Neural progenitor cell (in vitro differentiated cells): ENCODE measurements around the gene PBX2.

ENCODE experiments used
- CTCF ChIP-seq: fragments of 200-600 bp; sonication (generic); IDR thresholded peaks from 2 replicates; pipeline ENCODE4 v1.5.1; 2017; ENCODE audit warnings: antibody characterized with exemption, mild to moderate bottlenecking
- EZH2 ChIP-seq: fragments of 200-600 bp; sonication (generic); IDR thresholded peaks from 2 replicates; pipeline ENCODE4 v1.6.1; 2017; ENCODE audit warnings: antibody characterized with exemption, mild to moderate bottlenecking, moderate library complexity

GRCh38 chr6:32194825-32195651, 5.0 kb upstream of the PBX2 start:
- TF ChIP-seq CTCF (peak; percentile 37), EZH2 (no peak)
